Fibroblast of lung (primary cell): Measurements from ENCODE around the gene ITPK1.

Experiments
- CTCF ChIP-seq, 2 donors: IDR thresholded peaks in 1 of 2; conservative IDR thresholded peaks in 1 of 2; 1 replicate in 1 of 2; 2 replicates in 1 of 2; pipeline ENCODE4 v1.5.1; 2011 to 2012; ENCODE audit warnings: low read length in 2 of 2, control low read depth in 1 of 2, inconsistent platforms in 1 of 2, low read depth in 1 of 2, mild to moderate bottlenecking in 1 of 2
- EZH2 ChIP-seq: IDR thresholded peaks from 2 replicates; pipeline ENCODE4 v1.5.1; 2012; ENCODE audit warnings: low read length, control low read depth, mild to moderate bottlenecking; ENCODE audit errors: missing control alignments

GRCh38 chr14:93007225-93007997 lies 108.3 kb downstream of the ITPK1 start:
- no peak for TF ChIP-seq EZH2
- no peak for TF ChIP-seq CTCF (conservative IDR thresholded peaks at IDR 0.05 in 1 of 2, IDR thresholded peaks at IDR 0.05 in 1 of 2; ENCODE audit: low read depth in 1 of 2, low read length in 2 of 2)
